HG03095 (cell line): ENCODE data around the gene STRBP.
"Not testable (repeated sequence)": the region's sequence is repeated elsewhere in the genome, so short reads cannot be mapped to it uniquely, and the experiment has no call there.

Experiments
- ATAC-seq: cut with Tn5 transposase; IDR thresholded peaks from one replicate; pipeline ENCODE4 v1.9.1; 2021; ENCODE audit warnings: moderate library complexity; ENCODE audit not compliant: unreplicated experiment

STRBP gene

GRCh38 chr9:123251324-123251723, 17.1 kb downstream of the STRBP start:
- no peak for ATAC-seq

- ATAC-seq, result no peak
Measured at GRCh38 chr9:123250504-123250903, 17.9 kb downstream of the STRBP start.

- not testable (repeated sequence) for ATAC-seq
Measured at GRCh38 chr9:123249162-123249561, 19.2 kb downstream of the STRBP start.

- no peak for ATAC-seq
Measured at GRCh38 chr9:123248630-123249029, 19.8 kb downstream of the STRBP start.

GRCh38 chr9:123246534-123246933, 21.9 kb downstream of the STRBP start:
- no peak for ATAC-seq

- ATAC-seq, result no peak
Measured at GRCh38 chr9:123239726-123240125, 28.7 kb downstream of the STRBP start.

- no peak for ATAC-seq
Measured at GRCh38 chr9:123238365-123238764, 30.0 kb downstream of the STRBP start.

- ATAC-seq, result no peak
Measured at GRCh38 chr9:123237220-123237619, 31.2 kb downstream of the STRBP start.

- no peak for ATAC-seq
Measured at GRCh38 chr9:123235448-123235847, 32.9 kb downstream of the STRBP start.

- peak; percentile 43 for ATAC-seq
Measured at GRCh38 chr9:123234853-123235252, 33.5 kb downstream of the STRBP start.

- no peak for ATAC-seq
Measured at GRCh38 chr9:123232332-123232731, 36.1 kb downstream of the STRBP start.

GRCh38 chr9:123231421-123231820, 37.0 kb downstream of the STRBP start:
- ATAC-seq, result no peak

GRCh38 chr9:123228967-123229366, 39.4 kb downstream of the STRBP start:
- ATAC-seq, result no peak

GRCh38 chr9:123225995-123226394, 42.4 kb downstream of the STRBP start:
- ATAC-seq, result no peak

GRCh38 chr9:123225374-123225813, 43.0 kb downstream of the STRBP start:
- ATAC-seq, result peak; percentile 88

GRCh38 chr9:123220127-123220526, 48.3 kb downstream of the STRBP start:
- no peak for ATAC-seq

- ATAC-seq, result no peak
Measured at GRCh38 chr9:123218831-123219230, 49.6 kb downstream of the STRBP start.

GRCh38 chr9:123217128-123217654, 51.2 kb downstream of the STRBP start:
- ATAC-seq, result no peak

GRCh38 chr9:123216251-123216797, 52.1 kb downstream of the STRBP start:
- ATAC-seq, result no peak

- no peak for ATAC-seq
Measured at GRCh38 chr9:123211081-123211480, 57.3 kb downstream of the STRBP start.

GRCh38 chr9:123208626-123209174, 59.7 kb downstream of the STRBP start:
- ATAC-seq, result no peak

- no peak for ATAC-seq
Measured at GRCh38 chr9:123206065-123206464, 62.3 kb downstream of the STRBP start.

GRCh38 chr9:123201083-123201482, 67.3 kb downstream of the STRBP start:
- ATAC-seq, result no peak
